ENCODE data around the gene ARHGAP25.

ARHGAP25 gene

GRCh38 chr2:68743531-68743930 lies 8.9 kb downstream of the ARHGAP25 start:
- no peak for DNase-seq

- no peak for DNase-seq
Measured at GRCh38 chr2:68744366-68744912, 9.8 kb downstream of the ARHGAP25 start.

GRCh38 chr2:68745006-68745405 lies 10.4 kb downstream of the ARHGAP25 start:
- DNase-seq = no peak

GRCh38 chr2:68746408-68746807 lies 11.8 kb downstream of the ARHGAP25 start:
- no peak for DNase-seq

GRCh38 chr2:68747413-68747812 lies 12.8 kb downstream of the ARHGAP25 start:
- no peak for DNase-seq

GRCh38 chr2:68747900-68748299 lies 13.3 kb downstream of the ARHGAP25 start:
- DNase-seq = no peak

GRCh38 chr2:68748568-68748967 lies 14.0 kb downstream of the ARHGAP25 start:
- no peak for DNase-seq

- no peak for DNase-seq
Measured at GRCh38 chr2:68749345-68749744, 14.7 kb downstream of the ARHGAP25 start.

GRCh38 chr2:68750592-68751396 lies 16.2 kb downstream of the ARHGAP25 start:
- DNase-seq = no peak

GRCh38 chr2:68751397-68752339 lies 17.1 kb downstream of the ARHGAP25 start:
- DNase-seq = peak; percentile 91

GRCh38 chr2:68753318-68753717 lies 18.7 kb downstream of the ARHGAP25 start:
- peak; percentile 46 to 64 for DNase-seq

GRCh38 chr2:68755071-68755470 lies 20.5 kb downstream of the ARHGAP25 start:
- DNase-seq = no peak

- DNase-seq = no peak
Measured at GRCh38 chr2:68756178-68756577, 21.6 kb downstream of the ARHGAP25 start.

GRCh38 chr2:68757081-68757480 lies 22.5 kb downstream of the ARHGAP25 start:
- DNase-seq = no peak

GRCh38 chr2:68762100-68762499 lies 27.5 kb downstream of the ARHGAP25 start:
- no peak for DNase-seq

GRCh38 chr2:68762665-68763064 lies 28.1 kb downstream of the ARHGAP25 start:
- DNase-seq = peak; percentile 34 to 76

GRCh38 chr2:68764041-68764805 lies 29.6 kb downstream of the ARHGAP25 start:
- no peak for DNase-seq

- DNase-seq = peak in 1 of 2 donors; percentile 47
Measured at GRCh38 chr2:68764806-68765311, 30.2 kb downstream of the ARHGAP25 start.

- no peak for DNase-seq
Measured at GRCh38 chr2:68765739-68766375, 31.2 kb downstream of the ARHGAP25 start.

GRCh38 chr2:68766376-68766845 lies 31.8 kb downstream of the ARHGAP25 start:
- peak; percentile 90 to 93 for DNase-seq

All from CD4-positive, alpha-beta T cell treated with Interleukin-4 for 1 hour (primary cell).